ENCODE measurements around the gene NR2E3.

Gene NR2E3

GRCh38 chr15:71810256-71811035 is at the start of gene NR2E3:
TSS of gene NR2E3 (plus strand) at chr15:71810554. CDS start at chr15:71810744, 190 bp downstream.
- DNase-seq, result no peak

GRCh38 chr15:71760852-71761251 is 49.5 kb upstream of the NR2E3 start:
- no peak for DNase-seq

GRCh38 chr15:71761649-71762048 is 48.7 kb upstream of the NR2E3 start:
- DNase-seq, result no peak

- no peak for DNase-seq
Observed at GRCh38 chr15:71768184-71768583, 42.2 kb upstream of the NR2E3 start.

GRCh38 chr15:71773206-71773859 is 37.0 kb upstream of the NR2E3 start:
- DNase-seq, result no peak

- DNase-seq, result no peak
Observed at GRCh38 chr15:71775856-71776255, 34.5 kb upstream of the NR2E3 start.

GRCh38 chr15:71776304-71776703 is 34.0 kb upstream of the NR2E3 start:
- no peak for DNase-seq

- no peak for DNase-seq
Observed at GRCh38 chr15:71777216-71777943, 33.0 kb upstream of the NR2E3 start.

GRCh38 chr15:71779073-71779797 is 31.1 kb upstream of the NR2E3 start:
- no peak for DNase-seq

GRCh38 chr15:71780115-71780976 is 30.0 kb upstream of the NR2E3 start:
- peak; percentile 27 for DNase-seq

GRCh38 chr15:71781179-71781964 is 29.0 kb upstream of the NR2E3 start:
- no peak for DNase-seq

- DNase-seq, result no peak
Observed at GRCh38 chr15:71781965-71782265, 28.4 kb upstream of the NR2E3 start.

- DNase-seq, result no peak
Observed at GRCh38 chr15:71782422-71783165, 27.8 kb upstream of the NR2E3 start.

- DNase-seq, result peak; percentile 22
Observed at GRCh38 chr15:71784719-71785118, 25.6 kb upstream of the NR2E3 start.

- no peak for DNase-seq
Observed at GRCh38 chr15:71785996-71786395, 24.4 kb upstream of the NR2E3 start.

GRCh38 chr15:71786673-71787072 is 23.7 kb upstream of the NR2E3 start:
- DNase-seq, result no peak

- DNase-seq, result no peak
Observed at GRCh38 chr15:71788646-71789579, 21.4 kb upstream of the NR2E3 start.

- DNase-seq, result no peak
Observed at GRCh38 chr15:71789616-71790015, 20.7 kb upstream of the NR2E3 start.

GRCh38 chr15:71790081-71790480 is 20.3 kb upstream of the NR2E3 start:
- DNase-seq, result no peak

GRCh38 chr15:71791975-71792374 is 18.4 kb upstream of the NR2E3 start:
- DNase-seq, result no peak

All from stimulated activated CD4-positive, alpha-beta T cell treated with anti-CD3 and anti-CD28 coated beads, Interleukin-4, amount 100 ng/mL, for 1 hour (primary cell).